Astrocyte (in vitro differentiated cells and primary cell): ENCODE results near the gene EVA1C. TPM values are rescaled to one million over a fixed set of nuclear protein-coding genes. Genes with fewer than 3 reads are reported as not detected.
"Not testable (repeated sequence)": the region's sequence is repeated elsewhere in the genome, so short reads cannot be mapped to it uniquely, and the experiment has no call there.

Experiments used
- DNase-seq: peaks from one replicate; pipeline ENCODE4 v3.0.0-alpha.2; 2010; ENCODE audit warnings: low read depth
- FAIRE-seq: peaks from 2 replicates; lab custom pipeline; 2011; peaks lifted over from hg19 to GRCh38; lab: Jason Lieb, UNC
- H2AFZ ChIP-seq: 2 replicates; pipeline ENCODE4 v1.6.0; 2012; ENCODE audit warnings: low read depth, low read length, inconsistent platforms
- H3K27ac ChIP-seq: 2 replicates; pipeline ENCODE4 v1.5.1; 2011; ENCODE audit warnings: low read depth, low read length, inconsistent platforms
- H3K27me3 ChIP-seq: 2 replicates; pipeline ENCODE4 v1.6.0; 2011; ENCODE audit warnings: low read length, inconsistent platforms; ENCODE audit not compliant: insufficient read depth
- H3K36me3 ChIP-seq: 2 replicates; pipeline ENCODE4 v1.5.1; 2011; ENCODE audit warnings: low read length, inconsistent platforms; ENCODE audit not compliant: insufficient read depth
- H3K4me1 ChIP-seq: 2 replicates; pipeline ENCODE4 v1.5.1; 2011; ENCODE audit warnings: low read length, inconsistent platforms; ENCODE audit not compliant: insufficient read depth
- H3K4me2 ChIP-seq: 2 replicates; pipeline ENCODE4 v1.6.0; 2012; ENCODE audit warnings: low read length, inconsistent platforms
- H3K4me3 ChIP-seq: 2 replicates; pipeline ENCODE4 v1.5.1; 2011; ENCODE audit warnings: low read depth, mild to moderate bottlenecking, low read length, inconsistent platforms; ENCODE audit not compliant: insufficient read depth
- H3K79me2 ChIP-seq: 2 replicates; pipeline ENCODE4 v1.6.0; 2012; ENCODE audit warnings: mild to moderate bottlenecking, low read length, inconsistent platforms; ENCODE audit not compliant: insufficient read depth
- H3K9ac ChIP-seq: 2 replicates; pipeline ENCODE4 v1.6.0; 2012; ENCODE audit warnings: mild to moderate bottlenecking, low read length, inconsistent platforms
- H3K9me3 ChIP-seq: 2 replicates; pipeline ENCODE4 v1.5.1; 2012; ENCODE audit warnings: low read depth, mild to moderate bottlenecking, low read length, inconsistent platforms; ENCODE audit not compliant: insufficient read depth
- H4K20me1 ChIP-seq: 2 replicates; pipeline ENCODE4 v1.6.0; 2012; ENCODE audit warnings: low read length, inconsistent platforms; ENCODE audit not compliant: insufficient read depth
- H3K27ac Mint-ChIP-seq: one replicate; pipeline ENCODE4 v1.8.0; 2021; ENCODE audit warnings: mild to moderate bottlenecking, mixed read lengths; ENCODE audit not compliant: unreplicated experiment
- H3K27me3 Mint-ChIP-seq: one replicate; pipeline ENCODE4 v1.8.0; 2021; ENCODE audit warnings: low read depth, mixed read lengths; ENCODE audit not compliant: unreplicated experiment
- H3K36me3 Mint-ChIP-seq: one replicate; pipeline ENCODE4 v1.8.0; 2021; ENCODE audit warnings: low read depth, mixed read lengths; ENCODE audit not compliant: unreplicated experiment
- H3K4me1 Mint-ChIP-seq: one replicate; pipeline ENCODE4 v1.8.0; 2021; ENCODE audit warnings: low read depth, mixed read lengths; ENCODE audit not compliant: unreplicated experiment
- H3K4me3 Mint-ChIP-seq: one replicate; pipeline ENCODE4 v1.8.0; 2021; ENCODE audit warnings: mild to moderate bottlenecking, moderate library complexity, mixed read lengths; ENCODE audit not compliant: unreplicated experiment
- H3K9me3 Mint-ChIP-seq: one replicate; pipeline ENCODE4 v1.8.0; 2021; ENCODE audit warnings: mild to moderate bottlenecking, mixed read lengths; ENCODE audit not compliant: unreplicated experiment
- CTCF ChIP-seq: IDR thresholded peaks from 2 replicates; pipeline ENCODE4 v1.5.1; 2011; ENCODE audit warnings: low read depth, mild to moderate bottlenecking, inconsistent platforms, low read length, moderate library complexity; ENCODE audit not compliant: insufficient read depth
- EZH2 ChIP-seq: IDR thresholded peaks from 2 replicates; pipeline ENCODE4 v1.6.1; 2012; ENCODE audit warnings: mild to moderate bottlenecking, low read length, inconsistent platforms; ENCODE audit not compliant: insufficient read depth
- total RNA-seq: library from RNA; stranded (reverse); gene quantifications from 2 replicates; pipeline ENCODE4 v1.2.1, GENCODE V29; 2021

EVA1C gene
- total RNA-seq, 1 donor from 2014 or later = not detected

DNA sequence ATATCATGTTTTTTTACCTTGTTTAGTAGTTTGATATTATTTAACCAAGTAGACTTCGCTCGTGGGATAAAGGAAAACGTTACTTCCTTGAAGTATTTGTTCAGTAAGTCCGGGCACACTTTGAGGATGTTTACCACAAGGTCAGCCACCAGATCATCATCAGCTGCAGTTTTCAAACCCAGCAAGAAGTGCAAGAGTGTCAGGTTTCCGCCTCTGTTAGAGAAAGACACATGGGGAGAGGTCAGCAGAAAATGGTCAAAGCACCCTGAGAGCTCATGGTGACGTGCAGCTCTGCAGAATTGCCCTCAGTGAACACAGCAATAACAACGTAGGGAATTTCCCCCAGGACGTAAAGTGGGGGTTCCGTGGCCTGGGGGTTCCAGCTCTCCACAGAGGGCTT, 44.1 kb upstream of the EVA1C start:
- no peak overlapping the region for H3K27ac Mint-ChIP-seq

GRCh38 chr21:32368961-32369360, 43.5 kb upstream of the EVA1C start:
- H3K79me2 ChIP-seq = peaks cover 12% of the 10 kb centered on the region
- H3K4me2 ChIP-seq, DNase-seq, H3K9ac ChIP-seq, H2AFZ ChIP-seq, H3K4me3 Mint-ChIP-seq, H3K9me3 ChIP-seq, H3K9me3 Mint-ChIP-seq, H3K27me3 ChIP-seq, H3K27ac Mint-ChIP-seq, H3K27ac ChIP-seq, H3K27me3 Mint-ChIP-seq, H3K4me1 ChIP-seq, FAIRE-seq, H3K4me3 ChIP-seq: not testable (repeated sequence)
- peaks cover 29% of the 10 kb centered on the region for H3K36me3 Mint-ChIP-seq
- H4K20me1 ChIP-seq = peaks cover 28% of the 10 kb centered on the region
- peaks cover 15% of the 10 kb centered on the region for H3K4me1 Mint-ChIP-seq
- H3K36me3 ChIP-seq = peaks cover 67% of the 10 kb centered on the region

More for the DNA sequence above, 44.1 kb upstream of the EVA1C start:
- peaks cover 15% of the 10 kb centered on the region for H3K4me1 Mint-ChIP-seq
- Histone ChIP-seq H3K27ac (no peak overlapping the region), H4K20me1 (peaks cover 33% of the 10 kb centered on the region), H3K9me3 (no peaks in the 10 kb centered on the region), H3K27me3 (no peaks in the 10 kb centered on the region), H3K4me1 (peaks cover 8% of the 10 kb centered on the region), H3K36me3 (peaks cover 62% of the 10 kb centered on the region), H3K4me3 (no peak overlapping the region), H2AFZ (no peak overlapping the region), H3K4me2 (no peak overlapping the region), H3K9ac (no peak overlapping the region), H3K79me2 (peaks cover 12% of the 10 kb centered on the region)
- H3K36me3 Mint-ChIP-seq = peaks cover 29% of the 10 kb centered on the region
- no peak for FAIRE-seq
- DNase-seq = no peak
- no peaks in the 10 kb centered on the region for H3K9me3 Mint-ChIP-seq
- TF ChIP-seq EZH2 (no peak), CTCF (no peak)
- H3K27me3 Mint-ChIP-seq = no peaks in the 10 kb centered on the region
- H3K4me3 Mint-ChIP-seq = no peak overlapping the region

- TF ChIP-seq EZH2 = no peak
- no peak for TF ChIP-seq CTCF
- FAIRE-seq = no peak
These were observed 41.3 kb upstream of the EVA1C start for GRCh38 chr21:32370998-32371766.

More at GRCh38 chr21:32370998-32371766, 41.3 kb upstream of the EVA1C start:
- H3K9ac ChIP-seq = no peak overlapping the region
- H3K4me2 ChIP-seq = no peak overlapping the region
- no peak overlapping the region for H3K27ac Mint-ChIP-seq
- H3K9me3 Mint-ChIP-seq = no peaks in the 10 kb centered on the region
- H3K4me1 Mint-ChIP-seq = peaks cover 10% of the 10 kb centered on the region
- no peaks in the 10 kb centered on the region for H3K9me3 ChIP-seq
- H3K27me3 Mint-ChIP-seq = no peaks in the 10 kb centered on the region
- H3K27ac ChIP-seq = peak overlapping the region; percentile 5
- H3K4me3 Mint-ChIP-seq = no peak overlapping the region
- H3K4me3 ChIP-seq = no peak overlapping the region
- DNase-seq = no peak
- peaks cover 8% of the 10 kb centered on the region for H3K4me1 ChIP-seq
- H3K36me3 ChIP-seq = peaks cover 58% of the 10 kb centered on the region
- peaks cover 18% of the 10 kb centered on the region for H4K20me1 ChIP-seq
- no peak overlapping the region for H2AFZ ChIP-seq
- peaks cover 11% of the 10 kb centered on the region for H3K79me2 ChIP-seq
- H3K36me3 Mint-ChIP-seq = peaks cover 20% of the 10 kb centered on the region
- H3K27me3 ChIP-seq = no peaks in the 10 kb centered on the region
